Sigmoid colon (tissue), 3 donors: Measurements from ENCODE around the gene CNOT9.

Experiments
- POLR2A ChIP-seq, 2 donors: fragments of 450-650 bp; IDR thresholded peaks; one replicate each; pipeline ENCODE4 v1.6.1; 2016; ENCODE audit warnings: antibody characterized with exemption in 2 of 2, mild to moderate bottlenecking in 2 of 2, moderate library complexity in 2 of 2
- TF ChIP-seq, protein P1 (sequence below), 4 experiments: fragments of 450-650 bp in 3 of 4; fragments of 200-600 bp in 1 of 4; IDR thresholded peaks; one replicate each; pipeline ENCODE4 v1.5.1; 2016 to 2019; ENCODE audit warnings: antibody characterized with exemption in 4 of 4, mild to moderate bottlenecking in 3 of 4, moderate library complexity in 2 of 4

DNA sequence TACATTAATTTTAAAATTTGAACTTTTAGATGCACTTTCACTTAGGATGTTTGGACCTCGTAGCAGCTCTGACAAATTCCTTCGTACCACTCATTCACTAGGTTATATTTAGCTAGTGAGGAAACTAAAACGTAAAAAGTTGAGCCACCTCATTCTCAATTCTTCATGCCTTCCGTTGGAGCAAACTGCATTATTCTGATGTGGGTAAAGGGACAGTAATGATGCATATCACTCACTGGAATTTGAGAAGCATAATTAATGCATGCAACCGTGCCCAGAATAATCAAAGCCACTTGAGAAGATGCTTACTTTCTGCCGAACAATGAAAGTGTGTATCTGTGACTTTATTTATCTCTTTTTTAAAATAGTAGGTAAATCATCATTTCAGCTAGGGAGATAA is 2.2 kb downstream of the CNOT9 start:
- no peak for TF ChIP-seq POLR2A (IDR thresholded peaks at IDR 0.05)
- TF ChIP-seq, protein P1, sequence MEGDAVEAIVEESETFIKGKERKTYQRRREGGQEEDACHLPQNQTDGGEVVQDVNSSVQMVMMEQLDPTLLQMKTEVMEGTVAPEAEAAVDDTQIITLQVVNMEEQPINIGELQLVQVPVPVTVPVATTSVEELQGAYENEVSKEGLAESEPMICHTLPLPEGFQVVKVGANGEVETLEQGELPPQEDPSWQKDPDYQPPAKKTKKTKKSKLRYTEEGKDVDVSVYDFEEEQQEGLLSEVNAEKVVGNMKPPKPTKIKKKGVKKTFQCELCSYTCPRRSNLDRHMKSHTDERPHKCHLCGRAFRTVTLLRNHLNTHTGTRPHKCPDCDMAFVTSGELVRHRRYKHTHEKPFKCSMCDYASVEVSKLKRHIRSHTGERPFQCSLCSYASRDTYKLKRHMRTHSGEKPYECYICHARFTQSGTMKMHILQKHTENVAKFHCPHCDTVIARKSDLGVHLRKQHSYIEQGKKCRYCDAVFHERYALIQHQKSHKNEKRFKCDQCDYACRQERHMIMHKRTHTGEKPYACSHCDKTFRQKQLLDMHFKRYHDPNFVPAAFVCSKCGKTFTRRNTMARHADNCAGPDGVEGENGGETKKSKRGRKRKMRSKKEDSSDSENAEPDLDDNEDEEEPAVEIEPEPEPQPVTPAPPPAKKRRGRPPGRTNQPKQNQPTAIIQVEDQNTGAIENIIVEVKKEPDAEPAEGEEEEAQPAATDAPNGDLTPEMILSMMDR (IDR thresholded peaks at IDR 0.05): no peak
